SK-N-SH (cell line): Measurements from ENCODE around the gene PNCK.

ENCODE experiments used
- FOSL2 ChIP-seq: IDR thresholded peaks from 2 replicates; pipeline ENCODE4 v1.4.0; 2012; ENCODE audit warnings: low read depth, mild to moderate bottlenecking, moderate library complexity, borderline replicate concordance
- POLR2AphosphoS5 ChIP-seq: IDR thresholded peaks from 2 replicates; pipeline ENCODE4 v1.6.1; 2012; ENCODE audit warnings: low read depth, low read length
- TAF1 ChIP-seq: IDR thresholded peaks from 2 replicates; pipeline ENCODE4 v1.6.1; 2012; ENCODE audit warnings: low read depth, mild to moderate bottlenecking, low read length, moderate library complexity, borderline replicate concordance
- TEAD4 ChIP-seq: IDR thresholded peaks from 2 replicates; pipeline ENCODE4 v1.4.0; 2012; ENCODE audit warnings: mild to moderate bottlenecking, borderline replicate concordance; ENCODE audit not compliant: insufficient read depth
- TF ChIP-seq, protein P1 (sequence below): fragments of 200-600 bp; sonication (generic); IDR thresholded peaks from 2 replicates; pipeline ENCODE4 v1.6.1; 2017; ENCODE audit warnings: antibody characterized with exemption, mild to moderate bottlenecking, moderate library complexity
- TF ChIP-seq, protein P2 (sequence below): IDR thresholded peaks from 2 replicates; pipeline ENCODE4 v1.4.0; 2012; ENCODE audit warnings: low read depth, borderline replicate concordance

GRCh38 chrX:153640736-153641575 lies 32.7 kb downstream of the PNCK start:
- TF ChIP-seq TEAD4 (no peak), FOSL2 (no peak), TAF1 (no peak), POLR2AphosphoS5 (no peak)
- TF ChIP-seq, protein P1, sequence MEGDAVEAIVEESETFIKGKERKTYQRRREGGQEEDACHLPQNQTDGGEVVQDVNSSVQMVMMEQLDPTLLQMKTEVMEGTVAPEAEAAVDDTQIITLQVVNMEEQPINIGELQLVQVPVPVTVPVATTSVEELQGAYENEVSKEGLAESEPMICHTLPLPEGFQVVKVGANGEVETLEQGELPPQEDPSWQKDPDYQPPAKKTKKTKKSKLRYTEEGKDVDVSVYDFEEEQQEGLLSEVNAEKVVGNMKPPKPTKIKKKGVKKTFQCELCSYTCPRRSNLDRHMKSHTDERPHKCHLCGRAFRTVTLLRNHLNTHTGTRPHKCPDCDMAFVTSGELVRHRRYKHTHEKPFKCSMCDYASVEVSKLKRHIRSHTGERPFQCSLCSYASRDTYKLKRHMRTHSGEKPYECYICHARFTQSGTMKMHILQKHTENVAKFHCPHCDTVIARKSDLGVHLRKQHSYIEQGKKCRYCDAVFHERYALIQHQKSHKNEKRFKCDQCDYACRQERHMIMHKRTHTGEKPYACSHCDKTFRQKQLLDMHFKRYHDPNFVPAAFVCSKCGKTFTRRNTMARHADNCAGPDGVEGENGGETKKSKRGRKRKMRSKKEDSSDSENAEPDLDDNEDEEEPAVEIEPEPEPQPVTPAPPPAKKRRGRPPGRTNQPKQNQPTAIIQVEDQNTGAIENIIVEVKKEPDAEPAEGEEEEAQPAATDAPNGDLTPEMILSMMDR: no peak
- TF ChIP-seq, protein P2, sequence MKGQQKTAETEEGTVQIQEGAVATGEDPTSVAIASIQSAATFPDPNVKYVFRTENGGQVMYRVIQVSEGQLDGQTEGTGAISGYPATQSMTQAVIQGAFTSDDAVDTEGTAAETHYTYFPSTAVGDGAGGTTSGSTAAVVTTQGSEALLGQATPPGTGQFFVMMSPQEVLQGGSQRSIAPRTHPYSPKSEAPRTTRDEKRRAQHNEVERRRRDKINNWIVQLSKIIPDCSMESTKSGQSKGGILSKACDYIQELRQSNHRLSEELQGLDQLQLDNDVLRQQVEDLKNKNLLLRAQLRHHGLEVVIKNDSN: no peak
